Activated CD4-positive, alpha-beta T cell treated with anti-CD3 and anti-CD28 coated beads for 36 hours (primary cell): ENCODE measurements around the gene PEX12. TPM values are rescaled to one million over a fixed set of nuclear protein-coding genes. Genes with fewer than 3 reads are reported as not detected.
A peak's percentile ranks its signal among the peaks of the same experiment; 100 is the strongest.
"Not testable (repeated sequence)": the region's sequence is repeated elsewhere in the genome, so short reads cannot be mapped to it uniquely, and the experiment has no call there.

Experiments
- ATAC-seq: fragments of 200-7000 bp; cut with Tn5 transposase; one replicate; pipeline ENCODE4 v1.10.0; 2021; ENCODE audit warnings: mild to moderate bottlenecking, moderate library complexity
- CTCF ChIA-PET: fragments of 350-600 bp; sonication (Branson Sonifier 250); formaldehyde crosslinking; loops from one replicate; lab custom pipeline; 2021; ENCODE audit warnings: antibody characterized with exemption; lab: Charles Lee
- POLR2A ChIA-PET: fragments of 350-600 bp; sonication (Branson Sonifier 250); formaldehyde crosslinking; loops from one replicate; lab custom pipeline; 2021; ENCODE audit warnings: antibody characterized with exemption, inconsistent platforms; lab: Charles Lee
- DNase-seq: peaks from one replicate; pipeline ENCODE4 v3.0.0-alpha.2; 2020
- H3K27ac Mint-ChIP-seq: one replicate; pipeline ENCODE4 v1.8.0; 2021; ENCODE audit warnings: mixed read lengths
- H3K27me3 Mint-ChIP-seq: one replicate; pipeline ENCODE4 v1.8.0; 2021; ENCODE audit warnings: mixed read lengths
- H3K36me3 Mint-ChIP-seq: one replicate; pipeline ENCODE4 v1.8.0; 2021; ENCODE audit warnings: low read depth, mixed read lengths
- H3K4me1 Mint-ChIP-seq: one replicate; pipeline ENCODE4 v1.8.0; 2021; ENCODE audit warnings: mixed read lengths
- H3K4me3 Mint-ChIP-seq: one replicate; pipeline ENCODE4 v1.8.0; 2021; ENCODE audit warnings: mild to moderate bottlenecking, moderate library complexity, mixed read lengths
- H3K9me3 Mint-ChIP-seq: one replicate; pipeline ENCODE4 v1.8.0; 2021; ENCODE audit warnings: low read depth, mixed read lengths
- intact Hi-C, 2 experiments: fragments of 100-400 bp; cut with DNase I in 1 of 2; cut with micrococcal nuclease in 1 of 2; formaldehyde crosslinking; loops; one replicate each; pipeline versions ENCODE4 v1.14.2 to v1.15.1; 2022 to 2024; cut with DNase I, micrococcal nuclease
- total RNA-seq, 2 experiments: library from RNA; stranded (reverse); gene quantifications; one replicate each; pipeline ENCODE4 v1.2.3, GENCODE V29; 2021

Gene PEX12
- total RNA-seq, result 1 to 10 TPM; 5.7 to 6.1 TPM

DNA sequence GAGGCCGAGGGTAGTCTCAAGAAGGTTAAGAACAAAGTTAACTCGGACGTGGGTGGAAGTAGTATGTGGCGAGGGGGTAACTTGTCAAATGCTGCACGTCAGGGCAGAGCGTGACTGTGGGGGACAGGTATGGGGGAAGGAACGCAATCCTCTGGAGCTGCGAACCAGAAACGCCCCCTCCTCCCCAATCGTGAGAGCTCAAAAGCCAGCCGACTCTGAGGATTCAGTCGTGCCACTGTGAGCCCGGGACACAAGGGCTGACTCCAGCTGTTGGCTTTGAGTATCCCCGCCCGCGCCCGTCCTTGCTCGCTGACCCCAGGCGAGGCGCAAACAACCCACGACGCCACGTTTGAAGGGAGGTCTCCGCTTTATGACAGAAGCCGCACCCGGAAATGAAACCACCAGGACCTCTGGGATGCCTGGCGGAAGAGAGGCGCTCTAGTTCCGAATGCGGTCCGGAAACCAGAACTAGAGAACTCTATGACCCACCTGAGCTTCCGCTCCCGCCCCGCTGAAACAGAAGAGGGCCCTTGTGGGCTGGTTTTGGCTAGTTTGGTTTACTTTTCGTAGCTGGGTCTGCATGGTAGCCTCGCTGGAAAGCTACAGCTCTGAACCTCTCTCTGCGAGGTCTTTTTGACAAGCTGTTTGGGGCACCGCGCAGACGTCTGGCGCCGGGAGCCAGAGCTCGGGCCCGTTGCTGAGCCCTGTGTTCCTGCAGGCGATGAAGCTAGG, at the start of gene PEX12:
PEX12 (minus strand) TSS at position 375 of the 732 bp plus-strand sequence. CDS start 550 bp downstream, outside the sequence.
- DNase-seq (peak; percentile 92), ATAC-seq (peak; percentile 93)
- no peaks in the 10 kb centered on the region for H3K27me3 Mint-ChIP-seq
- H3K27ac Mint-ChIP-seq, result peak within 1 kb of the TSS; percentile 98
- no peaks in the 10 kb centered on the region for H3K9me3 Mint-ChIP-seq
- peaks cover 23% of the 10 kb centered on the region for H3K4me1 Mint-ChIP-seq
- POLR2A ChIA-PET, result interaction anchor here (0.5 to 1.8 kb wide), 7 partner anchors 8 to 205 kb away, joined by 3 to 10 read pairs (median 3); partner anchors contain the start of genes AP2B1 and SLFN11
- H3K36me3 Mint-ChIP-seq, result peaks cover 8% of the 10 kb centered on the region
- intact Hi-C loops, result loop anchor here (1.0 to 5.0 kb wide), 8 partner anchors 9 to 491 kb away; partner anchors contain the start of genes AP2B1 (in 2 of the 2), NLE1 (in 1 of the 2), SLFN5 (in 1 of the 2) and TAF15 (in 1 of the 2)
- peak within 1 kb of the TSS; percentile 96 for H3K4me3 Mint-ChIP-seq
- CTCF ChIA-PET, result interaction anchor here (0.7 to 1.8 kb wide), 12 partner anchors 8 to 266 kb away, joined by 3 to 9 read pairs (median 4); partner anchors contain the start of genes AP2B1 and SLFN12L

DNA sequence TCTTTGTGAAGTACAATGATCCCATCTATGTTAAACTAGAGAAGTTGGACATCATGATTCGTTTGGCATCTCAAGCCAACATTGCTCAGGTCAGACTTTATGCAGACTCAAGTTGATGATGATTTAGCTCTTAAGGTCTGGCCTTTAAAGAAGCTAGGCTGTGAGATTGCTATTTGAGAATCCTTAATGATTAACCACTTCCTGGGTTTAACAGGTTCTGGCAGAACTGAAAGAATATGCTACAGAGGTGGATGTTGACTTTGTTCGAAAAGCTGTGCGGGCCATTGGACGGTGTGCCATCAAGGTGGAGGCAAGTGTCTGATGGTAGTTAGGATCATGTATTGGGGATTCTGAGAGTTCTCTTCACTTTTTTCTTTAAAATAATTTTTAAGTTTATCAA, 49.0 kb upstream of the PEX12 start:
- ChIA-PET CTCF (interaction anchor here (1.5 to 1.8 kb wide), 2 partner anchors 14 to 15 kb away, joined by 3 to 5 read pairs; no protein-coding TSS in a partner anchor), POLR2A (no interaction called here)
- no peak overlapping the region for H3K27ac Mint-ChIP-seq
- H3K9me3 Mint-ChIP-seq, result no peaks in the 10 kb centered on the region
- intact Hi-C loops, result no loop called here
- peaks cover 48% of the 10 kb centered on the region for H3K36me3 Mint-ChIP-seq
- ATAC-seq (no peak), DNase-seq (no peak)
- H3K4me1 Mint-ChIP-seq, result peaks cover 6% of the 10 kb centered on the region
- H3K4me3 Mint-ChIP-seq, result no peak overlapping the region
- H3K27me3 Mint-ChIP-seq, result no peaks in the 10 kb centered on the region

DNA sequence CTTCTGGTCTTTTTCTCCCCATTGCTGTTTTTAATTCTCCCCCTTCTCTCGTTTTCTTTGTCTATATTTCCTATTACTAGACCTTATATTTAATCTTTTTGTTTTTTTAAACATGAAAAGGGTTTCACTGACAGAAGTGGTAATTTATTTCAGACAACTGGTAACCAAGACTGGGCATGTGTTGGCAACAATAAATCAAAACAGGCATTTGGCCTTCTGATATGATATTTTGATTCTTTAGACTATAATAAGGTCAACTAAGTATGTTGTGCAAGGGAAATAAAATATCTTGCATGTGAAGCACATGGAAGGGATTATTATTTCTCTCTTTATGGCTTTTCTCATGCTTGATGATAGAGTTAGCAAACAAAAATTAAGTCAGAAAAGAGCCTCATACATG, 43.4 kb upstream of the PEX12 start:
- Mint-ChIP-seq H3K27me3 (no peaks in the 10 kb centered on the region), H3K4me1 (no peaks in the 10 kb centered on the region), H3K9me3 (no peaks in the 10 kb centered on the region), H3K4me3 (no peak overlapping the region), H3K27ac (no peak overlapping the region), H3K36me3 (peaks cover 26% of the 10 kb centered on the region)
- ChIA-PET CTCF (interaction anchor here (0.6 to 1.8 kb wide), 2 partner anchors 10 to 35 kb away, joined by 3 to 6 read pairs; no protein-coding TSS in a partner anchor), POLR2A (no interaction called here)
- DNase-seq (no peak), ATAC-seq (no peak)
- intact Hi-C loops, result no loop called here

DNA sequence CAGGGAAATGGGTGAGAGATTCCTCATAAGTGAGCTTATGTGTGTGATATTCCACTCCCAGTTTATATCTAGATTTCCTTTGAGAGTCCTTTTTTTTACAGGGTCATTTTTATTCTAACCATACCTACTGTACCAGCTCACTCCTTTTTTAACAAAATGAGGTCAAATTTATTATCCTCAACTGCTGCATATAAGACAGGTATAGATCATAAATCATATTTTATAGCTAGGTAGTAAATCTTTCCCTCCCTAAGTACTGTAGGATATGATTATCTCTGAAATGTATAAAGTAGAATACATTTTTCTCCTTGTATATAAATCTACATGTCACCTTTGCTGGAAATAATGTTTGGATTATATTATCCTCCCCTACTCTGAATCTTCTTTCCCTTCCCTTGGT, 40.3 kb upstream of the PEX12 start:
- DNase-seq (no peak), ATAC-seq (no peak)
- CTCF ChIA-PET, result interaction anchor here (1.1 kb wide), 1 partner anchor 145 kb away, joined by 5 read pairs; no protein-coding TSS in a partner anchor
- no peaks in the 10 kb centered on the region for H3K4me1 Mint-ChIP-seq
- intact Hi-C loops, result no loop called here
- H3K4me3 Mint-ChIP-seq, result no peak overlapping the region
- H3K27me3 Mint-ChIP-seq, result no peaks in the 10 kb centered on the region
- peaks cover 13% of the 10 kb centered on the region for H3K36me3 Mint-ChIP-seq
- no peak overlapping the region for H3K27ac Mint-ChIP-seq
- POLR2A ChIA-PET, result interaction anchor here (0.7 kb wide), 1 partner anchor 24 kb away, joined by 3 read pairs; no protein-coding TSS in a partner anchor
- no peaks in the 10 kb centered on the region for H3K9me3 Mint-ChIP-seq

DNA sequence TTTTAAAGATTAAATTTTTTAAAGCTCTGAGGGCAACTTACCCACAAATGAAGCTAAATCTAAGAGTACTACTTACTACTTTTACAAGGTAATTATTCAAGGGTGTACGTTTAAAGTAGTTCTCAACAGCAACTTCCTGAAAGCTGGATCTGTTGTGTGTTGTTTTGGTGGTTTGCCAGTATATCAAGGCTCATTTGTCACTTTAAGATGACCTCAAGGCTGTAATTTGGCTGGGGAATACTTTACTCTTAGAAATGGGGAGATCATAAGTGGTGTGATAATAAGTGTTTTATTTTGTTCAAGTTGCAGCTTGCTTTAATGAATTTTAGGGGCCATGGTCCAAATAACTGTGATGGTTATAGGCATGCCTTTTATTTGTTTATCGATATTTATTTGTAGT, 39.1 kb upstream of the PEX12 start:
- CTCF ChIA-PET, result interaction anchor here (1.3 kb wide), 1 partner anchor 130 kb away, joined by 6 read pairs; no protein-coding TSS in a partner anchor
- Mint-ChIP-seq H3K36me3 (peaks cover 12% of the 10 kb centered on the region), H3K4me3 (no peak overlapping the region), H3K4me1 (no peaks in the 10 kb centered on the region), H3K27me3 (no peaks in the 10 kb centered on the region), H3K9me3 (no peaks in the 10 kb centered on the region), H3K27ac (no peak overlapping the region)
- POLR2A ChIA-PET, result no interaction called here
- DNase-seq (no peak), ATAC-seq (no peak)
- intact Hi-C loops, result no loop called here

DNA sequence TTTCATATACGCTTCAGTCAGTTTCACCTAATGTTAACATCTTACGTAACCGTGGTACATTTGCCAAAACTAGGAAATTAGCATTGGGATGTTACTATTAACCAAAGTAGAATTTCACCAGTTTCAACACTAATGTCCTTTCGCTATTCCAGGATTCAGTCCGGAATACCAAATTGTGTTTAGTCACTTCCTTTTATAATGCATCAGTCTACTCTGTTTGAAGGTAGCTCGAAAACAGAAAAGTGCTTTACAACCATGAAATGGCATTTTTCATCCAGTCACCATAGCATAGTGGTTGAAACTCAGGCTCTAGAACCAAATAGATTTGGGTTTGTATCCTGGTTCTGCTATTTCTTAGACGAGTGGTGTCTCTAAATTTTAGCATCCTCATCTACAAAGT, 38.2 kb upstream of the PEX12 start:
- H3K4me3 Mint-ChIP-seq, result no peak overlapping the region
- no peaks in the 10 kb centered on the region for H3K27me3 Mint-ChIP-seq
- intact Hi-C loops, result no loop called here
- H3K4me1 Mint-ChIP-seq, result no peaks in the 10 kb centered on the region
- POLR2A ChIA-PET, result interaction anchor here (0.6 kb wide), 1 partner anchor 62 kb away, joined by 4 read pairs; no protein-coding TSS in a partner anchor
- H3K36me3 Mint-ChIP-seq, result peaks cover 12% of the 10 kb centered on the region
- no peak overlapping the region for H3K27ac Mint-ChIP-seq
- H3K9me3 Mint-ChIP-seq, result no peaks in the 10 kb centered on the region
- CTCF ChIA-PET, result interaction anchor here (0.6 to 1.3 kb wide), 2 partner anchors 131 to 264 kb away, joined by 3 to 6 read pairs; no protein-coding TSS in a partner anchor
- no peak for DNase-seq
- no peak for ATAC-seq

DNA sequence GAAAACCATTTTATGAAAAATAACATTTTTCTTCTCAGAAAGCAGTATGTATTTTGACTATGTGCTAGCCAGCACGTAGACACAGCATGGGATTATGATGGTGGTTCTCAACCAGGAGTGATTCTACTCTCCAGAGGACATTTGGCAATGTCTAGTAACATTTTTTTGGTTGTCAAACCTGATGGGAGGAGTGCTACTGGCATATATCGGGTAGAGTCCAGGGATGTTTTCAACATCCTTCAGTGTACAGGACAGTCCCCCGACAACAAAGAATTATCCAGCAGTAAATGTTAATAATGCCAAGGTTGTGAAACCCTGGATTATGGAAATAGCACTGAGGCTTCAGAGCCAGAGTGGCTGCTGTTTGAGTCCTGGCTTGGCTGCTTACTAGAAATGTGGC, 36.4 kb upstream of the PEX12 start:
- Mint-ChIP-seq H3K4me3 (no peak overlapping the region), H3K4me1 (no peaks in the 10 kb centered on the region), H3K9me3 (no peaks in the 10 kb centered on the region), H3K27me3 (no peaks in the 10 kb centered on the region), H3K36me3 (peaks cover 10% of the 10 kb centered on the region), H3K27ac (no peak overlapping the region)
- CTCF ChIA-PET, result interaction anchor here (0.7 to 6.1 kb wide), 11 partner anchors 8 to 171 kb away, joined by 3 to 99 read pairs (median 6); no protein-coding TSS in a partner anchor
- intact Hi-C loops, result no loop called here
- DNase-seq, result no peak
- no peak for ATAC-seq
- POLR2A ChIA-PET, result no interaction called here

DNA sequence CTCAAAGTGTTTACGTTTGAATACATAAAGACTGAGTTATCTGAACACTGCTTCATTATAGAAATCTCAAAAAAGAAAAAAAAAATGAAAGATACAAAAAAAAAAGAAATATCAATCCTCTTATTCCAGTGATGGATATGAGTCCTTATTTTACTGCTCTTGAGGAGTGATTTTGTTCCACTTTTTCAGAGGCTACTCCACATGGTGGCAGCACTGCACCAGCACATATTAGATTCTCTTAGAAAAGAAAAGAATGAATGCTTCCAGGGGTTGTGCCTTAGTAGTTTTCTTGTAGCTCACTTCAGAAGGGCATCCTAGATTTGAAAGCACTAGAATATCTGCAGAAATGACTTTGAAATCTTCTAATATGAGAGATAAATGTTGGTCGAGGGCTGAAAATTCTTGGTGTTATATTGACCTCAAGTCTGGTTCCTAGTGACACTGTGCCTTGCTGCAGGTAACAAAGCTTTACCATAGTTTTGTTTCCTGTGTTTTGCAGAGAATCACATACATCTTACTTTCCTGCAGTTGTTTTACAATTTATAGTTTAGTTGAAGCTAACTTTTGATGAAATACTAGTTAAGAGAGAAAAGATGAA, 34.7 kb upstream of the PEX12 start:
- Mint-ChIP-seq H3K27ac (no peak overlapping the region), H3K27me3 (no peaks in the 10 kb centered on the region), H3K4me1 (no peaks in the 10 kb centered on the region), H3K4me3 (no peak overlapping the region), H3K36me3 (peaks cover 20% of the 10 kb centered on the region), H3K9me3 (no peaks in the 10 kb centered on the region)
- DNase-seq (peak; percentile 66), ATAC-seq (peak; percentile 39)
- POLR2A ChIA-PET, result no interaction called here
- intact Hi-C loops, result loop anchor here (1.0 kb wide), 1 partner anchor 134 kb away; no protein-coding TSS in a partner anchor
- CTCF ChIA-PET, result interaction anchor here (0.5 to 6.1 kb wide), 29 partner anchors 10 to 870 kb away, joined by 3 to 99 read pairs (median 4); partner anchors contain the start of gene TAF15

DNA sequence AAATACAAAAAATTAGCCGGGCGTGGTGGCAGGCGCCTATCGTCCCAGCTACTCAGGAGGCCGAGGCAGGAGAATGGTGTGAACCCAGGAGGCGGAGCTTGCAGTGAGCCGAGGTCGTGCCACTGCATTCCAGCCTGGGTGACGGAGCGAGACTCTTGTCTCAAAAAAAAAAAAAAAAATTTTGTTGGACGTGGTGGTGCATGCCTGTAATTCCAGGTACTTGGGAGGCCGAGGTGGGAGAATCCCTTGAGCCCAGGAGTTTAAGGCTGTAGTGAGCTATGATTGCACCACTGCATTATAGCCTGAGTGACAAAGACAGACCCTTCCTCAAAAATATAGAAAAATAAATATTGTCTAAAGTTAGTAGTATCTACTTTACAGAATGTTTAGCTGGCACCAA, 32.4 kb upstream of the PEX12 start:
- H3K27me3 Mint-ChIP-seq, H3K9me3 Mint-ChIP-seq, H3K27ac Mint-ChIP-seq, POLR2A ChIA-PET, H3K4me1 Mint-ChIP-seq, H3K4me3 Mint-ChIP-seq, intact Hi-C loops, ATAC-seq, DNase-seq: not testable (repeated sequence)
- CTCF ChIA-PET, result interaction anchor here (6.1 kb wide), 1 partner anchor 137 kb away, joined by 99 read pairs; no protein-coding TSS in a partner anchor
- peaks cover 26% of the 10 kb centered on the region for H3K36me3 Mint-ChIP-seq

DNA sequence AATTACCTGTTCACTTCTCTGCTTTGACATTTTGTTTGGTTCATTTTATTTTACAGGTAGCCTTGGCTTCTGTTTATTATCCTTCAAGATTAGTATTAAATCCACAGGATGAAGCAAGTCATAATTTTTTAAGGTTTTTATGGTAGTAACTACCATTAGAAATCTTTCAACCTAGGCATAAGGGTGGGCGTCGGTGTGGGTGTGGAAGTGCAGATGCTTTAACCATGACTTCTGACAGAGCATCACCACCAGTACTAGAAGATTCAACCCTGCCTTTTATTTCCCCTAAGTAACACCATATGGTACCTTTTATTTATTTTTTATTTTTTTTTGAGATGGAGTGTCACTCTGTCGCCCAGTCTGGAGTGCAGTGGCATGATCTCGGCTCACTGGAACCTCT, 31.5 kb upstream of the PEX12 start:
- no peaks in the 10 kb centered on the region for H3K27me3 Mint-ChIP-seq
- no peak overlapping the region for H3K4me3 Mint-ChIP-seq
- no peak overlapping the region for H3K27ac Mint-ChIP-seq
- ATAC-seq (no peak), DNase-seq (no peak)
- peaks cover 33% of the 10 kb centered on the region for H3K36me3 Mint-ChIP-seq
- CTCF ChIA-PET, result interaction anchor here (3.1 kb wide), 1 partner anchor 138 kb away, joined by 14 read pairs; no protein-coding TSS in a partner anchor
- POLR2A ChIA-PET, result no interaction called here
- intact Hi-C loops, result no loop called here
- H3K9me3 Mint-ChIP-seq, result no peaks in the 10 kb centered on the region
- H3K4me1 Mint-ChIP-seq, result no peaks in the 10 kb centered on the region

DNA sequence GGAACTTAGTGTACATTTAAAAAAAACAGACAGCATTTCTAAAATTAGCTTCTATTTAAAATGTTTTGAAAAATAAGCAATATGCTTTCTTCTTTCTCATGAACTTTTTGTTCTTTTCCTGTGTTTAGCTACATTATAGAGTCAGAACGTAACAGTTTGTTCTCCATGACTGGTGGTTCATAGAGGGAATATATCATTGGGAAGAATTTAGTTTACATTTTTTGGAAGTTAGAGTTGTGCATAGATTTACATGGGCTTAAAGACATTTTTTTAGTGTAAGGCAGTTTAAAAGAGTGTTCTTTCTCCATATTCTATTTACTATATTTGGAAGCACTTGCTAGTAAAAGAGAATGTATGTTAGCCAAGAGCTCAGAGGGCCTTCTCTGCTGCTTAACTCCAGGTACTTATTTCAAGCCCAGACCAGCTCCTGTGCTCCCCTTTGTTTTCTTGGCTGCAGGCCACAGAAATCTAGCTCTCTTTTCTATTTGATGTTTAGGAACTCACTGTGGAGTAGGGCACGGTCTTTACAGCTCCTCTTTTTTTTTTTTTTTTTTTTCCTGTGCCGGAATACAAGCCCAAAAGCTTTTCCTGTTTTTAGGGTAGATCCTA, 29.0 kb upstream of the PEX12 start:
- Mint-ChIP-seq H3K27ac (no peak overlapping the region), H3K9me3 (no peaks in the 10 kb centered on the region), H3K4me1 (no peaks in the 10 kb centered on the region), H3K36me3 (peaks cover 37% of the 10 kb centered on the region), H3K4me3 (no peak overlapping the region), H3K27me3 (no peaks in the 10 kb centered on the region)
- POLR2A ChIA-PET, result interaction anchor here (1.1 kb wide), 1 partner anchor 8 kb away, joined by 3 read pairs; no protein-coding TSS in a partner anchor
- ATAC-seq, result no peak
- CTCF ChIA-PET, result interaction anchor here (0.7 to 3.1 kb wide), 4 partner anchors 34 to 488 kb away, joined by 3 to 14 read pairs (median 4); partner anchors contain the start of gene RAD51D
- intact Hi-C loops, result no loop called here
- DNase-seq, result no peak
